Iris pigment epithelial cell (primary cell): ENCODE data around the gene NNAT.
A peak's percentile ranks its signal among the peaks of the same experiment; 100 is the strongest.
"Not testable (repeated sequence)": the region's sequence is repeated elsewhere in the genome, so short reads cannot be mapped to it uniquely, and the experiment has no call there.

Source experiments
- DNase-seq: peaks from one replicate; pipeline ENCODE4 v3.0.0-alpha.2; 2011; ENCODE audit warnings: low read depth

Gene NNAT

GRCh38 chr20:37540001-37540400 is 19.0 kb downstream of the NNAT start:
- DNase-seq: no peak

- not testable (repeated sequence) for DNase-seq
Measured at GRCh38 chr20:37540838-37541237, 19.8 kb downstream of the NNAT start.

DNA sequence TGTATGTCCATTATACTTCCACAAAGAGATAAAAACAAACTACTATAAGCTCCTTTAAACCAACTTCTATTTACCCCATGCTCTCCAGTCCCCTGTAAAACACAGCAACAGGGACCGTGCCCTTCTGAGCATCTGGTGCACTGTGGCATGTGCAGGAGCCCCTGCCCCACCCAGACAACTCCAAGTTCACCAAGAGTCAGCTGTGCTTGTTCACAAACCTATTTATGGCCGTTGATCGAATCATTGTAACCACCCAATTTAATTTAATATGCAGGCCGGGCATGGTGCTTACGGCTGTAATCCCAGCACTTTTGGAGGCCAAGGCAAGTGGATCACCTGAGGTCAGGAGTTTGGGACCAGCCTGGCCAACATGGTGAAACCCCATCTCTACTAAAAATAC is 20.3 kb downstream of the NNAT start:
- no peak for DNase-seq

GRCh38 chr20:37542281-37542680 is 21.2 kb downstream of the NNAT start:
- DNase-seq: no peak

DNA sequence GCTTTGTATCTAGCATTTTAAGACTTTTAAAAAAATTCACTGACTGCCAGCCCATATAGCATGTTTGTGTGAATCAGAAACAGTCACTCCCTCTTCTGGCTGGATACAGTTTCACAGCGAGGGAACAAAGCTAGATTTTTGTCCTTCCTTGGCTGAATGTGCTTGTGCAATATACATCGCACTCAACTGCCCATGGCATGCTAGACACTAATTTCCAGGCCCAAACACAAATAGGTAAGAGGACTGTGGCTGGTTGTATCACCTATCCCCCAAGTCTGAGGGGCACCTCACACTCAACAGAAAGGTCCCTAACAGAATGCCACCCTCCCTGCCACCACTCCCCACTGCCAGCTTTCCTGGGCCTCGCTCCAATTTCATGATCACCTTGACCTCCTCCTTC is 22.8 kb downstream of the NNAT start:
- DNase-seq: peak; percentile 68

DNA sequence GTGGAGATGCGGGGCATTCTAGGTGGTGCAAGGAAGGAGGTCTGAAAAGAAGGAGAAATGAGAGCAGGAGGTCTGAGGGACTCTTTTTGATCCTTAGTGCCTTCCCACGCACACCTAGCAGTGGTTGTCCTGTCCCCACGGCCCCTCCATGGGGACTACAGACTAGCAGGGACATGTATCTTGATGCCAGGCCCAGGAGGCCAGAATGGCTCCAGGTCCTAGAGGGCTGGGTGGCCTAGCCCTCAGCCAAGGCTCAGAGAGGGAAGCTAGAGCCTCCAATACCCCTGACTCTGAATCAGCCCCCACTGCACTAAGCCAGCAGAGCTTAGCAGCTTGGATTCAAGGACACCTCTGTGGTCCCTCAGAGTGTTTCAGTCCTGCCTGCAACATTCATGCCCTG is 23.3 kb downstream of the NNAT start:
- DNase-seq: no peak

GRCh38 chr20:37545516-37545915 is 24.5 kb downstream of the NNAT start:
- no peak for DNase-seq

GRCh38 chr20:37547912-37548311 is 26.9 kb downstream of the NNAT start:
- DNase-seq: no peak

DNA sequence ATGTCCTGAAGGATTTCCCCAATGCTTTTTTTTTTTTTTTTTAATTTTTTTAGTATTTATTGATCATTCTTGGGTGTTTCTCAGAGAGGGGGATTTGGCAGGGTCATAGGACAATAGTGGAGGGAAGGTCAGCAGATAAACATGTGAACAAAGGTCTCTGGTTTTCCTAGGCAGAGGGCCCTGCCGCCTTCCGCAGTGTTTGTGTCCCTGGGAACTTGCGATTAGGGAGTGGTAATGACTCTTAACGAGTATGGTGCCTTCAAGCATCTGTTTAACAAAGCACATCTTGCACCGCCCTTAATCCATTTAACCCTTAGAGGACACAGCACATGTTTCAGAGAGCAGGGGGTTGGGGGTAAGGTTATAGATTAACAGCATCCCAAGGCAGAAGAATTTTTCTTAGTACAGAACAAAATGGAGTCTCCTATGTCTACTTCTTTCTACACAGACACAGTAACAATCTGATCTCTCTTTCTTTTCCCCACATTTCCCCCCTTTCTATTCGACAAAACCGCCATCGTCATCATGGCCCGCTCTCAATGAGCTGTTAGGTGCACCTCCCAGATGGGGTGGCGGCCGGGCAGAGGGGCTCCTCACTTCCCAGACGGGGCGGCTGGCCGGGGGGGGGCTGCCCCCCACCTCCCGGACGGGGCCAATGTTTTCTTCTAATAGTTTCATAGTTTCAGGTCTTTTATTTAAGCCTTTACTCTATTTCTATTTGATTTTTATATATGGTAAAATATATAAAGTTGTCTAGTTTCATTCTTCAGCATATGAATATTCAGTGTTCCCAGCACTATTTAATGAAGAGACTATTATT is 29.3 kb downstream of the NNAT start:
- DNase-seq: not testable (repeated sequence)

- not testable (repeated sequence) for DNase-seq
Measured at GRCh38 chr20:37551660-37552059, 30.6 kb downstream of the NNAT start.

- peak; percentile 65 for DNase-seq
Measured at GRCh38 chr20:37552415-37552814, 31.4 kb downstream of the NNAT start.

GRCh38 chr20:37554721-37555298 is 33.8 kb downstream of the NNAT start:
- DNase-seq: not testable (repeated sequence)

DNA sequence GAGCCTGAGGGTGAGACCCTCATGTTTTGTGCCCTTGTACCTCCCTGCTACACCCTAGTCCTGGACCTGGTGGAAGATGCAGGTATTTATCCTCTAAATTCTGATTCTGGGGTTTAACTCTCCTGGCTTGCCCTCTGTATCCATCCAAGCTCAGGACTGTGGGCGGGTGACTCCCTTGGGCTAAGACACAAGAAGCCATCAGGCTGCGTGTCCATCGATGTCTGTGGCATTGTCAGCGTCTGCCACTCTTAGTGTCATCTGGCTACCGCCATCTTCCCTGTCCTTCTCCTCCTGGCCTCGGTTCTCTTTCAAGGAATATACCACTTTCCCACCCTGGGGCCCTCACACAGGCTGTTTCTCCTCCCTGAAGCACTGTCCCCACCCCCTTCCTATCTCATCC is 35.5 kb downstream of the NNAT start:
- no peak for DNase-seq

DNA sequence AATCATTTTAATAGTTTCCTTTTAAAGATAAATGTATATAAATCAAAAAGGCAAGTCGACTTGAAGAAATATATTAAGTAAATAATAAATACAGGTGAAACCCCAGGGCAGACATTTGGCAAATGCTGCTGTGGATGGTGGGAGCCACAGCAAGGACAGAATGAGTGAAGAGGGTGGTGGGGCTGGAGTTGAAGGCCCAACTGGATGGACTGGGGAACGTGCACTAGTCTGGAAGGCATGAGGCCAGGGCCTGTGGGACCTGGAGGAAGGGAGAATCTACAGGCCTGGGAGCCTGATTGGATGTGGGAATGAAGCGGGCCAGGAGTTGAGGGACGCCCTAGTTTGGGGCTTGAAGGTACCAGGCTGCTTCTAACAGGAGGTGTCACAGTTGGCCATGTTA is 37.3 kb downstream of the NNAT start:
- no peak for DNase-seq

GRCh38 chr20:37558779-37559178 is 37.7 kb downstream of the NNAT start:
- DNase-seq: no peak

GRCh38 chr20:37559312-37560027 is 38.4 kb downstream of the NNAT start:
- DNase-seq: no peak

DNA sequence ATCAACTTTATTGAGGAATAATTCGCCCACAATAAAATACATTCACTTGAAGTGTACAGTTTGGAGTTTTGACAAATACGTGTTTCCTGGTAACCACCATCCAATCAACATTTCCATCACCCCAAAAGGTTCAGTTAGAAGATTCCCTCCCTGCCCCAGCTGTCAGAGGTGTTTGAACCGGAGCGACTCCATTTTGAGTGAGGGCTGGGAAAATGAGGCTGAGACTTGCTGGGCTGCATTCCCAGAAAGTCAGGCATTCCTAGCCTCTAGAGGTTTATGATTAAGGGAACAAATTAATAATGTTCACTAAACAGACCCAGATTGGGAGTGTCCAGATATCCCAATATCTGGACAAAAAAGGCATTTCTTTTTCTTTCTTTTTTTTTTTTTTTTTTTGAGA is 39.6 kb downstream of the NNAT start:
- no peak for DNase-seq

- DNase-seq: no peak
Measured at GRCh38 chr20:37562695-37563480, 41.8 kb downstream of the NNAT start.

GRCh38 chr20:37564016-37564387 is 43.0 kb downstream of the NNAT start:
- no peak for DNase-seq

DNA sequence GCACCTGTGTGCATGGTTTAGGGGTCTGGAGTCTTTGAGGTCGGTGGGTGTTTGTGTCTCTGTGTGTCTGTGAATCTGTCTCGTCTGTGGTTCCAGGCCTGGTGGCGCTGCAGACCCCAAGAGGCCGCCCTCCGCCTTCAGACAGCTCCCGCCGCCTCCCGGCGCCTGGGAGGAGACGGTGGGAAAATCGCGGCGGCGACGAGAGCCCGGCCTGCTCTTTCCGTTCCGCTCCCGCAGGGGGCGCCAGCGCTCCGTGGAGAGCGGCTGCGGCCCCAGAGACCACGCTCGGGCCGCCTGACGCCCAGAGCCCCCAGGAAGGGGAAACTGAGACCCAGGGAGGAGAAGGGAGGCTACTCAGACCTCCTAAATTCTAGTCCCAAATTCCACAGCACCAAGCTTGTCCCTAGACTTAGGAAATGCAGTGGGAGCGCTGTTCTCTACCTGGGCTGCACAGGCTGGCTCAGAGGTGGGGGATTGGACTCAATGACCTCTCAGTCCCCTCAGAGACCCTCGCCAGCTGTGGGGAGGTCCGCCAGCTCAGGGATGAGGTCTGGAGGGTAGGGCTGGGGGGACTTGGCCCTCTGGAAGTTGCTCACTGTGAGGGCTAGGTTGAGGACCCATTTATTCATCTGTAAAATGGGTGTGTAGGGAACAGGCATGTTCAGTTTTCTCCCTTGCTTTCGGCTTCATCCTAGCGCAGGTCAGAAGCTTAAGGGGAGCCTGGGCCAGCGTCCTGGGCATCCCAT is 43.5 kb downstream of the NNAT start:
- DNase-seq: peak; percentile 7

DNA sequence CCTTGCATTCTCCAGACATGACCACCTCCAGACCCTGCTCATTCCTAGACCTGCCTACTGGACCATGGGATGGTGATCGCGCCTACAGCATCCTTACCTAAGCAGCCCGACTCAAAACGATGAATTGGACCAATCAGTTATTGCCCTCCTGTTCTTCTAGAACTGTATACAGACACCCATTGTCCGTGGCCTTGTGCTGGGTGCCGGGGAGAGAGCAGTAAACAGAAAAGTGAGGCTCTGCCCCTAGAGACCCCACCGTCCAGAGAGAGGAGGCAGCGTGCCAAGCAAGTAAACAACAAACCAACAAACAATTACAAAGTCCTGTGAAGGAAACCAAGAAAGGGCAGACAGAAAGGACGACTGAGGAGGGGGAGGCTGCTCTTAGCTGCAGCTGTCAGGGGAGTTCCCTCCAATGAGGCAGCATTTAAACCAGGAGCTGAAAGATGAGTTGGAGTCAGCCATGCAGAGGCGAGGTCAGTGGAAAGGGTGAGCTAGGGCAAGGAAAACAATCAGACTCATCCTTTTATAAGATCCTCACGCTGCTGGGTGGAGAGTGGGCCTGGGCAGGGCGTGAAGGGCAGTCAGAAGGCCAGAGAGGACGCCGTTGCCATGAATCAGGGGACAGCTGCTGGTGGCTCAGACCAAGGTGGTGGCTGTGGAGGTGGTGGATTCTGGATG is 44.2 kb downstream of the NNAT start:
- no peak for DNase-seq
